Pancreas (tissue), 10 donors: ENCODE results near the gene CCL1. TPM values are rescaled to one million over a fixed set of nuclear protein-coding genes. Genes with fewer than 3 reads are reported as not detected.
A peak's percentile ranks its signal among the peaks of the same experiment; 100 is the strongest.

Experiments
- ATAC-seq, 4 donors: fragments of 200-7000 bp; cut with Tn5 transposase; one replicate each; pipeline versions ENCODE4 v1.8.0 to v1.9.1; 2020; ENCODE audit warnings: mild to moderate bottlenecking in 4 of 4, moderate library complexity in 4 of 4
- DNase-seq, 6 donors: peaks; one replicate each; pipeline ENCODE4 v3.0.0-alpha.2; 2020
- FAIRE-seq: peaks from 2 replicates; lab custom pipeline; 2012; peaks lifted over from hg19 to GRCh38; lab: Jason Lieb, UNC
- H3K27ac ChIP-seq, 4 donors: fragments of 200-600 bp; sonication (generic); 1 replicate in 3 of 4; 2 replicates in 1 of 4; pipeline versions ENCODE4 v1.5.0 to v1.8.0; 2020
- H3K27me3 ChIP-seq, 4 donors: fragments of 200-600 bp; one replicate each; pipeline ENCODE4 v1.8.0; 2021
- H3K36me3 ChIP-seq, 3 donors: fragments of 200-600 bp; sonication (generic) in 1 of 3; one replicate each; pipeline versions ENCODE4 v1.5.0 to v1.8.0; 2020 to 2021
- H3K4me1 ChIP-seq, 3 donors: fragments of 200-600 bp; one replicate each; pipeline ENCODE4 v1.8.0; 2021
- H3K4me3 ChIP-seq, 4 donors: fragments of 200-600 bp; sonication (generic) in 2 of 4; one replicate each; pipeline versions ENCODE4 v1.5.0 to v1.8.0; 2020 to 2021
- H3K9me3 ChIP-seq, 4 donors: fragments of 200-600 bp; one replicate each; pipeline ENCODE4 v1.8.0; 2021
- WGBS, 2 donors: extraction: QIAGEN DNeasy Blood & Tissue Kit; methylation state at CpG; one replicate each; pipeline ENCODE4 v1.1.7; 2013; 5-methylcytosine and 5-hydroxymethylcytosine counted together
- intact Hi-C, 3 donors: fragments of 100-400 bp; cut with DNase I; formaldehyde crosslinking; loops; one replicate each; pipeline versions ENCODE4 v1.11.1 to v1.14.2; 2022
- polyA plus RNA-seq, 2 donors: library from polyadenylated mRNA; stranded (reverse); fragments of 200-250 nt; gene quantifications; one replicate each; pipeline ENCODE4 v1.2.3, GENCODE V29; 2013
- total RNA-seq, 6 donors: library from RNA; stranded (reverse); fragmentation: NEBNext Ultra II Directional in 4 of 6; extraction: Animal tissue kit (Norgen Biotek cat#: 25700) in 4 of 6; gene quantifications; one replicate each; pipeline versions ENCODE4 v1.2.1 to v1.2.4, GENCODE V29; 2021 to 2023
- TF ChIP-seq, protein P1 (sequence below), 4 donors: fragments of 200-600 bp; sonication (generic) in 3 of 4; IDR thresholded peaks; one replicate each; pipeline versions ENCODE4 v1.5.0 to v1.8.0; 2021; ENCODE audit warnings: antibody characterized with exemption in 4 of 4
- donor health status: healthy with polysubstance abuse.
- donor health status: DM: no; HTN: no; CAD: no; lungs with moderate emphysema.
- donor health status: DM: no; HTN: no; CAD: no.
- donor health status: control.
- donor health status: control.
- donor health status: Bipolar disorder and iron deficiency.
- donor health status: DM: yes; HTN: yes; CAD: no.
- donor health status: DM: no; HTN: no; CAD: no.
- donor health status: DM: no; HTN: no; CAD: no.
- donor health status: DM: yes; HTN: yes; CAD: no.

CCL1 gene
- total and polyA plus RNA-seq, 8 donors: not detected

DNA sequence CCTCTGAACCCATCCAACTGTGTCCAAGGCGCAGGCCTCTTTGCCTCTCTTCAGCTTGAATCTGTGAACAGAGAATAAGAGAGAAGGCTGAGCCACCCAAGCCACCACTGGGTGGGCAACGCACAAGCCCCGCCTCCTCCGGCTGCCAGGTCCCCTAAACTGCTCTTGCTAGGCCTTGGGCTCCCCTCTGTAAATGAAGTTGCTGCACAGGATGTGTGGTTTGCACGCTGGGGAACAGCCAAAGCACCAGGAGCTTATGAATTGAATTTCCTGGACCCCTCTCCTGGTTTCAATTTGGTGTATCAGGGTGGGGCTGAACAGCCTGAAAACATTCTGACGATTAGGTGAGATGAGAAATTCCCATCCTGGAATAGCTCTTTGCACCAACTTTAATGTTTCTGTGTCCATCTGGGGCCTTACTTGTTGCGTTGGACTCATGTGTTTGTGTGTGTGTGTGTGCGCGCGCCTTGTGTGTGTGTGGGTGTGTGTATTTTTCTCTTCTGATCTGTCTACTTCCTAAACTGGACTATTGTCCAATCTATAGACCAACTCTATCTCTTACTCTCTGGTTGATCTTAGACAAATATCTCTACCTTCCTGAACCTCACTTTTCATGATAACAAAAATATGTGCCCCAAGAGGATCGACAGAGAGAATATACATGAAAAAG, 2.3 kb downstream of the CCL1 start:
- TF ChIP-seq, protein P1, sequence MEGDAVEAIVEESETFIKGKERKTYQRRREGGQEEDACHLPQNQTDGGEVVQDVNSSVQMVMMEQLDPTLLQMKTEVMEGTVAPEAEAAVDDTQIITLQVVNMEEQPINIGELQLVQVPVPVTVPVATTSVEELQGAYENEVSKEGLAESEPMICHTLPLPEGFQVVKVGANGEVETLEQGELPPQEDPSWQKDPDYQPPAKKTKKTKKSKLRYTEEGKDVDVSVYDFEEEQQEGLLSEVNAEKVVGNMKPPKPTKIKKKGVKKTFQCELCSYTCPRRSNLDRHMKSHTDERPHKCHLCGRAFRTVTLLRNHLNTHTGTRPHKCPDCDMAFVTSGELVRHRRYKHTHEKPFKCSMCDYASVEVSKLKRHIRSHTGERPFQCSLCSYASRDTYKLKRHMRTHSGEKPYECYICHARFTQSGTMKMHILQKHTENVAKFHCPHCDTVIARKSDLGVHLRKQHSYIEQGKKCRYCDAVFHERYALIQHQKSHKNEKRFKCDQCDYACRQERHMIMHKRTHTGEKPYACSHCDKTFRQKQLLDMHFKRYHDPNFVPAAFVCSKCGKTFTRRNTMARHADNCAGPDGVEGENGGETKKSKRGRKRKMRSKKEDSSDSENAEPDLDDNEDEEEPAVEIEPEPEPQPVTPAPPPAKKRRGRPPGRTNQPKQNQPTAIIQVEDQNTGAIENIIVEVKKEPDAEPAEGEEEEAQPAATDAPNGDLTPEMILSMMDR (IDR thresholded peaks at IDR 0.05): no peak
- no peaks in the 10 kb centered on the region for H3K36me3 ChIP-seq
- H3K4me1 ChIP-seq: no peaks in the 10 kb centered on the region
- no peaks in the 10 kb centered on the region for H3K9me3 ChIP-seq
- H3K27ac ChIP-seq: no peak overlapping the region
- no peaks in the 10 kb centered on the region for H3K27me3 ChIP-seq
- ATAC-seq (no peak), DNase-seq (no peak), FAIRE-seq (no peak)
- WGBS, 2 donors: 57 to 72% methylated on average over 11 of the region's 11 CpGs
- intact Hi-C loops: loop anchor here in 2 of 3 donors (5.0 to 10.0 kb wide), 2 partner anchors 156 to 158 kb away; no protein-coding TSS in a partner anchor
- no peak overlapping the region for H3K4me3 ChIP-seq

DNA sequence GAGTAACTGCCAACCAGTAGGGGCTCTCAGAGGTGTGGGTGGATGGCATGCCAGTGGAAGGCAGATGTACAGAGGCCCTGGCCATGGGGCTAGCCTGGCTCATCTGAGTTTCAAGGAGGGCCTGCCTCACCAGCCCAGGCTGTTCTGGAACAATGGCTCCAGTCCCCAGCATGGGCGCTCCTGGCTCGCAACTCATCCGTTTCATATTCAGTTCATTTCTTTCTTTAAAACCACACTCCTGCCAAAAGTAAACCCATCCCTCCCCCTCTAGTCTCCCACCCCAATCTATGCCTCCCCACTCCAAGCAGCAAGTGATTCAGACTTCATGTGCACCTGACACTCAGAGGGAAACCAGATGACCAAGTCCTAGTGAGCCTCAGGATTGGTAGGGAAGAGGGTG, 4.4 kb downstream of the CCL1 start:
- TF ChIP-seq, protein P1 (IDR thresholded peaks at IDR 0.05): no peak
- Histone ChIP-seq H3K9me3 (no peaks in the 10 kb centered on the region), H3K27ac (no peak overlapping the region), H3K27me3 (no peaks in the 10 kb centered on the region), H3K4me1 (no peaks in the 10 kb centered on the region), H3K4me3 (no peak overlapping the region), H3K36me3 (no peaks in the 10 kb centered on the region)
- FAIRE-seq (no peak), DNase-seq (no peak), ATAC-seq (no peak)
- 87 to 88% methylated on average over 3 of the region's 3 CpGs for WGBS, 2 donors
- intact Hi-C loops: loop anchor here in 1 of 3 donors (5.0 kb wide), 1 partner anchor 156 kb away; no protein-coding TSS in a partner anchor

DNA sequence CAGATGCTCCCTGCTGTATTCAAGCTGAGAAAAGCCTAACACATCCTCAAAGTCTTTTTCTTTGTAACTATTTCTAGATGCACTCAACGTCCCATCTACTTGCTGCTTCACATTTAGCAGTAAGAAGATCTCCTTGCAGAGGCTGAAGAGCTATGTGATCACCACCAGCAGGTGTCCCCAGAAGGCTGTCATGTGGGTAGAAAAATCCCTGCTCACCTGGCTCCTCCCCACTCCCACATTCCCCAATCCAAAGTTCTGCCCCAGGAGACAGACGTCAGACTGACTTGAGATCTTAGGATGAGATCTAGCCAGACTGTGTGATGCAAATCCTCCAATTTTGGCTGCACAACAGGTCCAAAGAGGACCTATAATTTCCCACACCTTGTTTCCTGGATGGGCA, 5.6 kb downstream of the CCL1 start:
- Histone ChIP-seq H3K36me3 (no peaks in the 10 kb centered on the region), H3K27me3 (no peaks in the 10 kb centered on the region), H3K4me3 (no peak overlapping the region), H3K27ac (no peak overlapping the region), H3K9me3 (no peaks in the 10 kb centered on the region), H3K4me1 (no peaks in the 10 kb centered on the region)
- 47 to 50% methylated on average over 2 of the region's 2 CpGs for WGBS, 2 donors
- DNase-seq: no peak
- no peak for ATAC-seq
- intact Hi-C loops: loop anchor here in 1 of 3 donors (5.0 kb wide), 1 partner anchor 155 kb away; no protein-coding TSS in a partner anchor
- TF ChIP-seq, protein P1 (IDR thresholded peaks at IDR 0.05): no peak
- FAIRE-seq: no peak

DNA sequence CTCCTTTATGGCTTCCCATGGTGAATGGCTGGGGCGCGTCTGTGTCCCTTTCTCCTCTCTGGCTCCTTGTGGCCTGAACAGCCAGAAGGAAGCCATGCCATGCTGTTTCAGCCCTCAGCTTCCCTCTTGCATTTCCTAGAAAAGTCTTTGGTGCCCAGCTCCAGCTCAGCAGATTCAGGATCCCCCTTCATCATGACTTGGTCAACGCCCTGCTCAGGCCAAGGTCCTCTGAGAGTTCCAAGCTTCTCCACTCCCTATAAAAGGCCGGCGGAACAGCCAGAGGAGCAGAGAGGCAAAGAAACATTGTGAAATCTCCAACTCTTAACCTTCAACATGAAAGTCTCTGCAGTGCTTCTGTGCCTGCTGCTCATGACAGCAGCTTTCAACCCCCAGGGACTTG, 6.8 kb downstream of the CCL1 start, which contains the start of gene CCL13:
TSS of gene CCL13 (plus strand) at position 287 of the 400 bp plus-strand sequence. CDS start at position 334, 47 bp downstream.
- Histone ChIP-seq H3K4me3 (no peak within 1 kb of the TSS), H3K36me3 (no peaks in the 10 kb centered on the region), H3K27ac (no peak within 1 kb of the TSS), H3K9me3 (no peaks in the 10 kb centered on the region), H3K4me1 (no peaks in the 10 kb centered on the region), H3K27me3 (no peaks in the 10 kb centered on the region)
- intact Hi-C loops: loop anchor here in 1 of 3 donors (5.0 kb wide), 1 partner anchor 154 kb away; no protein-coding TSS in a partner anchor
- DNase-seq (no peak), FAIRE-seq (no peak), ATAC-seq (peak in 1 of 4 donors; percentile 27)
- 85 to 88% methylated on average over 5 of the region's 5 CpGs for WGBS, 2 donors
- TF ChIP-seq, protein P1 (IDR thresholded peaks at IDR 0.05): no peak

DNA sequence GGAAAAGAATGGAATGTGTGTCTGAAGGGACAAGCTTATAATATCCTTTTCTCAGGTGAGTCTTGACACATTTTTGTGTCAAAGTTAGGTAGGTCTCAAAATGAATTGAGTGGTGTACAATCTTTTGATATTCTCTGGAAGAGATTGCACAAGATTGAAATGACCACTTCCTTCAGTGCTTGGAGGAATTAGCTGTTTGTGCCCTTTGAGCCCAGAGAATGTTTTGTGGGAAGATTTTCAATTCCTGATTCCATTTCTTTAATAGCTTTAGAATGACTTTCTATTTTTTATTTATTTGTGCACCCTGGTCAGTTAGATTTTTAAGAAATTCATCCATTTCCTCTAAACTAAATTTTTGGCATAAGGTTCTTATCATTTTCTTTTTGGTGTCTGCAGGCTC, 8.4 kb downstream of the CCL1 start:
- no peak overlapping the region for H3K4me3 ChIP-seq
- H3K36me3 ChIP-seq: no peaks in the 10 kb centered on the region
- ATAC-seq (no peak), DNase-seq (no peak), FAIRE-seq (no peak)
- H3K9me3 ChIP-seq: no peaks in the 10 kb centered on the region
- intact Hi-C loops: loop anchor here in 1 of 3 donors (5.0 kb wide), 1 partner anchor 152 kb away; no protein-coding TSS in a partner anchor
- no peak overlapping the region for H3K27ac ChIP-seq
- no peaks in the 10 kb centered on the region for H3K4me1 ChIP-seq
- TF ChIP-seq, protein P1 (IDR thresholded peaks at IDR 0.05): no peak
- no peaks in the 10 kb centered on the region for H3K27me3 ChIP-seq
